ENCODE measurements around the gene SPDYA.

SPDYA gene

DNA sequence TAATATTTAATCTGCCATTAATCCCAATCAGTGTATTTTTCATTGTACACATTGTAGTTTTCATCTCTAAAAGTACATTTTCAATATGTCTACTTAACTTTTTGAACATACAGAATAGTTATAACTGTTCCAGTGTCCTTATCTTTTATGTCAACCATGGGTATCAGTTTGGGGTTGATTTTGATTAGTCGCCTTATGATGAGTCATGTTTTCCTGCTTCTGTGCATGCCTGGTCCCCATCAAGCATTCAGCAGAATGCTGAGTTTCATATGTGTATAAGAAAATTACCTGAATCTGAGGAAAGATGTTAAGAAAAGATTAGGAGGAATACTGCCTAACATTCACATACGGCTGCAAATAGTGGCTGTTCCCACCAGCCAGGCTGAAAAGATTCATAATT lies 17.7 kb downstream of the SPDYA start:
- DNase-seq (ENCODE audit: low read depth), result no peak

DNA sequence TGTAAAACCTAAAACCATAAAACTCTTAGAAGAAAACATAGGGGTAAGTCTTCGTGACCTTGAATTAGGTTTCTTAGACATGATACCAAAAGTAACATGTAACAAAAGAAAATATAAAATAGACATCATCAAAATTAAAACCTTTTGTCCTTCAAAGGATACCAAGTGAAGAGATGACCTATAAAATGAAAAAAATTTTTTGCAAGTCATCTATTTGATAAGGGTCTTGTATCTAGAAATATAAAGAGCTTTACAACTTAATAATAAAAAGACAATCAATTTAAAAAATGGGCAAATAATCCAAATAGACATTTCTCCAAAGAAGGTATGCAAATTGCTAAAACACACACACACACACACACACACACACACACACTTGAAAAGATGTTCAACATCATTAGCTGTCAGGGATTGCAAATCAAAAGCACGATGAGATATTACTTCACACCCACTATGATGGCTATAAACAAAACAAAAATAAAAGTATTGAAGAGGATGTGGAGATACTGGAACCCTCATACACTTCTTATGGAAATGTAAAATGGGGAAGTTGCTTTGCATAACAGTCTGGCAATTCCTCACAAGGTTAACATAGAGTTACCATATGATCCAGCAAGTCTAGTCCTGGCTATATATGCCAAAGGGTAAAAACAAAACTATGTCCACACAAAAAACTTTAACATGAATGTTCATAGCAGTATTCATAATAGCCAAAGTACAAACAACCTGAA lies 23.3 kb downstream of the SPDYA start:
- DNase-seq (ENCODE audit: low read depth), result no peak

DNA sequence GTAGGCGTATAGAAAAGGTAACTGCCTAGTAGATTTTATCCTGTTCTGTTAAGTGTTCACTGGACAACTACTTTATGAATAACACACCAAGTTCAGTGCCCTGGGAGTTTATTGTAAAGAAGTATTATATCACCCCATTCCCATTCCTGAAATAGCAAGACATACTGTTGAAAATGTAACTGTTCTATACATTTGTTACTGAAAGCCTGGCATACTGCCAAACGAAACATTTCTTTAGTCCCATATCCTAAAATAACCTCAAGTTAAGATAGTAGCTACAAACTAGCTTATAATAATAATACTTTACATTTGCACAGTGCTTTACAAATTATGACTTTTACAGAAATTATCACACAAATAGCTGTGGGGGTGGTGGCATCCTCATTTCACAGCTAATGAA lies 25.1 kb downstream of the SPDYA start:
- no peak for DNase-seq (ENCODE audit: low read depth)

DNA sequence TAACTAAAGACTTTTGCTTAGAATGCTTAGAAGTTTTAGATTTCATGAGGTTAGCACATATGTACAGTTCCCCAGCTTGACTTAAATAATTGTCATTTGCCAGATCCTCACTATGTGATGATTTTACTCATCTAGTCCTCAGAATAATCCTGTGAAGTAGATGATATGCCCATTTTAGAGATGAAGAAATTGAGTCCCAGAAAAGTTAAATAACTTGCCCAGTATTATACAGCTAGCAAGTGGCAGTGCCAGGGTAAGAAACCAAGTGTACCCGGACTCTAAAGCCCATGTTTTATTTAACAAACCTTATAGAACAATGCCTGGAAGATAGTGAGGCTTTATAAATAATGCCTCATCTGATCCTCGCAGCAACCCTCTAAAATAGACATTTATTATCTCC lies 28.3 kb downstream of the SPDYA start:
- no peak for DNase-seq (ENCODE audit: low read depth)

DNA sequence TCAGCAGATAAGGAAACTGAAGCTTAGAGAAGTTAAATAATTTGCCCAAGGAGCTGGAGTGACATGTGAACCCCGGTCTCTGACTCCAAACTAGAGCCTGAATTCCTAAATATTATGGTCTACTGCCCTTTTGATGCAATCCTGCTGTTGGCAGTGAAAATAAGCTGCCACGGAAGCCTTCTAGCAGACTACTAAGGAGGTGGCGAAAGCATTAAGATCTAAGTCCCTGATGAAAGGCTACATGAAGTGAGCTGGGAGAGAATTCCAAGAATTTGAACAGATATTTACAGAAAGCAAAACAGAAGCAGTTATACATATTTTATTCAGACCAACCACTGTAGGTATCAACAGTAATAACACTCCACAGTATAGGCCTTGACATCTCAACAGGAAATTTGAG lies 31.4 kb downstream of the SPDYA start:
- no peak for DNase-seq (ENCODE audit: low read depth)

DNA sequence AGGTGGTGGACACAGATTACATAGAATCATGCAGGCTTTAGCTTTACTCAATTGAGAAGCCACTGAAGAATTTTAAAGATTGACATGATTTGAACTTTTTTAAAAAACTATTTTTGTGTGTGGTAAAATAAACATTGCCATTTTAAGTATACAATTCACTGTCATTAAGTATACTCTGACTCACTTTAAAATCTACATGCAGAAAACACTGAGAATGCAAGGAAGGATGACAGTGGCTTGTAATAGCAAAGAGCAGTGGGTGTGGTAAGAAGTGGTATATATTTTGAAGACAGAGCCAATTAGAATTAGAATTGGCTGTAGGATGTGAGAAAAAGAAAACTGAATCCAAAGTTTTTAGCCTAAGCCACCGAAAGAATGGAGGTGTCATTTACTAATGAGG lies 44.6 kb downstream of the SPDYA start:
- no peak for DNase-seq (ENCODE audit: low read depth)

DNA sequence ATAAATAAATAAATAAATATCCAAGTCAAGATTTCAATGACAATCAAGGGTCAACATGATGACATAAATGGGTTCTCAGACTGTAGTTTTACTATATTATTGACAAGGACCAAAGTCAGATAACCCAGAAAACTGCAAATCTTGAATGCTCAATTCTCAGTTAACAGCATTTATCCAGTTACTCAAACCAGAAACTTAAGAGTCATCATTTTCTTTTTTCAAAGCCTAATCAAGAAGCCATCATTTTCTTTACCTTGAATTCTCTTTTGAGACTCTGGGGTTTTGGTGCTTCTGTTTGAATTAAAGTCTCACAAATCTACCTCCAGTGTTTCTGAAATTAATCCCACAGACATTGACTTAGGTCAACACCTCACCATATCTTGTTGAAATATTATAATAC lies 45.3 kb downstream of the SPDYA start:
- DNase-seq (ENCODE audit: low read depth), result no peak

DNA sequence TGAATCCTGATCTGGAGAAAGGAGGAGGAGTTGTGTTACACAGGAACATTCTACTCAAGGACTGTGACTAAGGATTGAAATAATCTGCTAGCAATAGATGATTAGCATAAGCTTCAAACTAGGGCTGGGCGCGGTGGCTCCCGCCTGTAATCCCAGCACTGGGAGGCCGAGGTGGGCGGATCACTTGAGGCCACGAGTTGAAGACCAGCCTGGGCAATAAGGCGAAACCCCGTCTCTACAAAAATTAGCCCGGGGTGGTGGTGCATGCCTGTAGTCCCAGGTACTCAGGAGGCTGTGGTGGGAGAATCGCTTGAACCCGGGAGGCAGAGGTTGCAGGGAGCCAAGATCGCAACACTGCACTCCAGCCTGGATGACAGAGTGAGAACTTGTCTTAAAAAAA lies 58.0 kb downstream of the SPDYA start:
- DNase-seq (ENCODE audit: low read depth), result no peak

DNA sequence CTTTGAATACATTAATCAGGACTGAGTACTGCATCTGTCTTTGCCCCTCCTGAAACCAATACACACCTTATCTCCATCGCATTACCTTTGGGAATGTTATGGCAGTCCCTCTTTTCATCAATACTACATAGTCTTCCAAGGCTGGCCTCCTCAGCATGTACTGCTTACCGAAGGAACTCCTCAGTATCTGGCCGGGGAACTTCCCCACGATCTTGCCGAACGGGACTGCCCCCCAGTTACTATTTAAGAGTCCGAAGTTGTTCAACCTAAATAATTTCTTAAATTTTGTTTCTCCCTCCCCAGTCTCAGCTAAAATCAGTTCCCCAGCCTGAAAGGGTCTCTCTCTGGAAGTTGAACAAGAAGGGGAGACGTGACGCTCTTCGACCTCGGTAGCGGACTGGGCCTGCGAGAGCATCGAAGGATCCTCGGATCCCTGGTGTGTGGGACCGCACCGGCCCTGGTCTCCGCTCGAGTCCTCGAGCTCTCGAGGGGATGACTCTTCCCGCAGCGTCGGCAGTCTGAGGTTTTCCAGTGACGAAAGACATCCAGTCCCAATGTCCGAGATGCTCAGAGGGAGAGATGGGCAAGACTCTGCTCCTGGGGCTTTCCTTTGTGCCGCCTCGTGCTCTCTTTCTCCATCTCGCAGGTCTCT lies 59.0 kb downstream of the SPDYA start:
- no peak for DNase-seq (ENCODE audit: low read depth)

DNA sequence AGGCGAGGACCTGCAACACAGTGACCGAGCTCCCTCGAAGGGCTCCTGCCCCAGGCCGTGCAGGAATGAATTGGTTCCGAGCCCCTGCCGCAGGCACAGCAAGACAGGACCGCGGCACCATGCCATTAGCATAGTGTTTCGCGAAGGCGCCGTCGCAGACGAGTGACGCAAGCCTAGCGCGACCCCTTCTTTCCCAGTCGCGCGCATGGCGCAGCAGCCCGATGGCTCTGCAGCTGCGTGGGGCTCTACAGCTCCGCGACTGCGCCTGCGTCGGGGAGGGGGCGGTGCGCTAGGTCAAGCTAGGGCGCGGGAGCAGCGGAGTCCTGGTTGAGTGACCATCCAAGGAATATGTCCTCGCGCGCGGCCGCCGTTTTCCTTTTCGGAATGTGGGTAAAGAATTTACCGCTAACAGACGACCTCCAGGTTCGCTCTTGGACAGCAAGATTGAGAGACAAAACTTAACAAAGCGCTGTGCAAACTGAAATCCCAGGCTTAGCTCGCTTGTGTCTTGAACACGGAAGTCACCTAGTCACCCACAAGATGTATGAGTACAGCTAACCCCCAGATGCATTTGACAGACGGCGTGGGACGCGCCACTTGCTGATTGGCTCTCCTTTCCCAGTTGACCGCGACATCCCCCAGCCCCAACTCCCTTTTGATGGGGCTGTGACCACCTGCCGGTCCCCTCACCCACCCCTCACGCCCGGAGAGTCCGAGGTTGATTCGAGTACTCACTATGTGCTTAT lies 59.7 kb downstream of the SPDYA start, which contains the start of gene TRMT61B:
TRMT61B (minus strand) TSS at position 164 of the 746 bp plus-strand sequence; CDS start at position 132, 32 bp downstream.
- peak; percentile 69 for DNase-seq (ENCODE audit: low read depth)

DNA sequence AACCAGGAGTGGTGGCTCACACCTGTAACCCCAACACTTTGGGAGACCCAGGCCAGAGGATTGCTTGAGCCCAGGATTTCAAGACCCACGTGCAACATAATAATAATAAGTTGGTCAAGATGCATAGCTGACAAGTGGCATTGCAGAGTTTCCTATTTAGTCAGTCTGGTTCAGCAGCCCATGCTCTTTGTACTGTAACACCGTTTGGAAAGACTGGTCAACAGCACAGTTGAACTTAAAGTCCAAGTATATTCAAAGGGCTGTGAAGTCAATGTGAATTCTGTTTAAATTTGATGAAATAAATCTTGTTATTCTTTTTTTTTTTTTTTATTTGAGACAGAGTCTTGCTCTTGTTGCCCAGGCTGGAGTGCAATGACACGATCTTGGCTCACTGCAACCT lies 61.0 kb downstream of the SPDYA start:
- no peak for DNase-seq (ENCODE audit: low read depth)

DNA sequence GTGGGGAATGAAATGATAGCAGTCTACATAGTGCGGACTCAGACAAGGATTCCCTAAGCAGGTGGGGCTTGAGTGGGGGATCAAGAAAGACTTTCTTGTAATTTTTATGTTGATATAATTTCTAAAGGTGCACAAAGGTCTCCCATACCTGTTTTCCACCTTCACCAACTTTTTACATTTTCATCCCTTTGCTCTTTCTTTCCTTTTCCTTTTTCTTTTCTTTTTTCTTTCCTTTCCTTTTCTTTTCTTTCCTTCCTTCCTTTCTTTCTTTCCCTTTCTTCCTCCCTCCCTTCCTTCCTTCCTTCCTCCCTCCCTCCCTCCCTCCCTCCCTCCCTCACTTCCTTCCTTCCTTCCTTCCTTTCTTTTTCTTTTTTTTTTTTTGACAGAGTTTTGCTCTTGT lies 69.6 kb downstream of the SPDYA start:
- no peak for DNase-seq (ENCODE audit: low read depth)

DNA sequence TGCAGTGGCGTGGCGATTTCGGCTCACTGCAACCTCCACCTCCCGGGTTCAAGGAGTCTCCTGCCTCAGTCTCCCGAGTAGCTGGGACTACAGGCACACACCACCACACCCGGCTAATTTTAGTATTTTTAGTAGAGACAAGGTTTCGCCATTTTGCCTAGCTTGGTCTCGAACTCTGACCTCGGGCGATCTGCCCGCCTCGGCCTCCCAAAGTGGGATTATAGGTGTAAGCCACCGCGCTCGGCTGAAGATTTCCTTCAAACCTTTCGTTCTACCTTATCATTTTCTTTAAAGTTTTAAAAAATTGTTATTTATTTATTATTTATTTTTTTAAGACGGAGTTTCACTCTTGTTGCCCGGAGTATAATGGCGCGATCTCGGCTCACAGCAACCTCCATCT lies 82.9 kb downstream of the SPDYA start:
- DNase-seq (ENCODE audit: low read depth), result no peak

DNA sequence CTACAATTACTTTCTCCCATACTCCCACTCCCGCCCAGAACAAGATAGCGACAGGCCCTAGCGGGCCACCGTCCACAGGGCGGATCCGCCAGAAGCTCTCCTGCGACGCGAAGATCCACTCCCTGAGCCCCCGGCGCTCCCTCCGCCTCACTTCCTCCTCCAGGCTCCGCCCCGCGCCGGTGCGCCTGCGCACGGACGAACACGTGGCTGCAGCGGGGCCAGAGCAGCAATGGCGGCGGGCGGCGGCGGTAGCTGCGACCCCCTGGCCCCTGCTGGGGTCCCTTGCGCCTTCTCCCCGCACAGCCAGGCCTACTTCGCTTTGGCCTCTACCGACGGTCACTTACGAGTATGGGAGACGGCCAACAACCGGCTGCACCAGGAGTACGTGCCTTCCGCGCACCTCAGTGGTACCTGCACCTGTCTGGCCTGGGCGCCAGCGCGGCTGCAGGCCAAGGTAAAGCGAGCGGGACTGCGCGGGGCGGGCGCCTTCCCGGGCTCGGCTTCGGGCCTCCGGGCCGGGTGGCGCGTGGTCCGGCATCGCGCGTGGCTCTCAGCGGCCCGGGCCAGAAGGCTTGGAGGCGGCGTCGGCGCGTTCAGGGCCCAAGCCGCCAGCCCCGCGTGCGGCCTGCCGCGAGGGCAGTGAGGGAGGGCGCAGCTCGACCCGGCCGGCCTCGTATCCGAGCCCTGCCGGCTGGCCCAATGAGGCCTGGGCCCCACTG lies 84.0 kb downstream of the SPDYA start, which contains the start of gene WDR43:
WDR43 (plus strand) TSS at position 198 of the 719 bp plus-strand sequence; CDS start at position 230, 32 bp downstream.
- DNase-seq (ENCODE audit: low read depth), result peak; percentile 97

DNA sequence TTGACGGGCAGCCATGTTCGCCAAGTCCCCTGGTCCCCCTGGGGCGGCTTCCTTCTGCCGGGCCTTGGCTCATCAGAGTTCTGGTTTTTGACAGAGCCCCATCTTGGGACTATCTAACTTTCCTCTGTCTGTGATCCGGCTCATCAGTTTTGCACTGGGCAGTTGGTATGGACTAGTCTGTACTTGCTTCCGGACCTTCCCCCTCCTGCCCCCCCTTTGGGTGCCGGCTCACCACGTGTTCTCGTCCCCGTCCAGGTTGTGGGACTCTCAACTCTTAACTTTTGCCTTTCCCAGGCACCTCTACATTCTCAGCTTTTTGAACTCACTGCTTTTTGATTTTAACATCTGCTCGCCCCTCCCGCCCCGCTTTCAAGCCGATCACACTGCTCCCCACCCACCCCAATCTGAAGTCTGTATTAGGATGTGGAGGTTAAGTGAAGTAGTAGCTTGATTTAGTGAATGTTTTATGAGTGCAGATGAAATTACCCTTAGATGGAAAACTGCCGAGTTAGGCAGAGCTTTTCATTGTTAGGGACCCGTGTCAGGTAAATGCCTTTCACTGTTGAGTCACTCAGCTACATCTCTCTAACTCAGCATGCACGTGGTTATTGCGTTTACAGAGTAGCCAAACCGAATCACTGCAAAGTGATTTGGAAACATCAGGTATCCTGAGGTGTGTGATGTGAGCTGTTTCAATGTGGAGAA lies 84.7 kb downstream of the SPDYA start:
- no peak for DNase-seq (ENCODE audit: low read depth)

DNA sequence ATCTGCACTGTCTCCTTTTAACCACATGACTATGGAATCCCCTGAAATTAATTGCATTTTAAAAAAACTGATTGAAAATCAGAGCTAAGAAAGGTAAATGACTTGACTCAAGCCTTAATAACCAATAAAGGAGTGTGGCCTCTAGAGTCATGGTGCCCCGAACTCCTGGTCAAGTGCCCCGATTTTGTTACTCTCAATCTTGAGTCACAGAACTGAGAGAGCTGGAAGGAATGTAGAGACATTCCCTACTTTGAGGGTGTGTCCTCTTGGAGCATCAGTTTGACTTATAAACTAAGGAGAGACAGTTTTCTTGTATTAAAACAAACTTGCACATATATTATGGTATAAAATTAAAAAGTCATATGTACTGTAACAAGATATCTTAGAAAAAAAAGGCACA lies 86.3 kb downstream of the SPDYA start:
- DNase-seq (ENCODE audit: low read depth), result no peak

DNA sequence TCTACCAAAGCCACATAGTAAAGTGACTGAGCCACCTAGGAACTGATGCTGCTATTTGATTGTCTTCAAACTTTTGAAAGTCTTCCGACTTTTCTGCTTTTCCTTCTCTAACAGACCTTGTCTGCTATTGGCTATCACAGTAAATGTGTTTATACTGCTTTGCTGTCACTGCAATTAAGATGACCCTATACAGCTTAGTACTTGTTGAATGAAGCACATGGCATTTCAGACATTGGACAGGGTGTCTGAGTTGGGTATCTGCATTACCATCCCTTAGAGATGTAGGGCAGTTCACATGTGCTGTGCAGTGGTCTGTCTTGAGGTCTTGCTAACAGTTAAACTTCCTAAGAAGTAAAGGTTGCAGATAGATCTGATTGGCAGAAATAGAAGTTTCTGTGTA lies 87.4 kb downstream of the SPDYA start:
- DNase-seq (ENCODE audit: low read depth), result no peak

All from non-pigmented ciliary epithelial cell (primary cell).